Endodermal cell (in vitro differentiated cells): ENCODE measurements around the gene ZNRF2. TPM values are rescaled to one million over a fixed set of nuclear protein-coding genes. Genes with fewer than 3 reads are reported as not detected.

Experiments
- DNase-seq: peaks from one replicate; pipeline ENCODE4 v3.0.0-alpha.2; 2017
- H3K27ac ChIP-seq: 2 replicates; pipeline ENCODE4 v1.5.1; 2013; ENCODE audit warnings: mild to moderate bottlenecking, low read depth, low read length, moderate library complexity
- H3K27me3 ChIP-seq: 2 replicates; pipeline ENCODE4 v1.6.1; 2013; ENCODE audit warnings: mild to moderate bottlenecking, low read length, moderate library complexity; ENCODE audit not compliant: insufficient read depth, control insufficient read depth, poor library complexity, severe bottlenecking
- H3K36me3 ChIP-seq: 2 replicates; pipeline ENCODE4 v1.7.0; 2013; ENCODE audit warnings: mild to moderate bottlenecking, low read length, moderate library complexity; ENCODE audit not compliant: control insufficient read depth, insufficient read depth
- H3K4me1 ChIP-seq: one replicate; pipeline ENCODE4 v1.7.0; 2013; ENCODE audit warnings: low read length; ENCODE audit not compliant: control insufficient read depth, insufficient read depth
- H3K4me3 ChIP-seq: 2 replicates; pipeline ENCODE4 v1.5.1; 2013; ENCODE audit warnings: mild to moderate bottlenecking, low read length, moderate library complexity
- H3K9ac ChIP-seq: 2 replicates; pipeline ENCODE4 v1.6.1; 2013; ENCODE audit warnings: mild to moderate bottlenecking, low read length, moderate library complexity; ENCODE audit not compliant: poor library complexity, severe bottlenecking; ENCODE audit errors: extremely low read depth
- H3K9me3 ChIP-seq: 2 replicates; pipeline ENCODE4 v1.6.1; 2013; ENCODE audit warnings: mild to moderate bottlenecking, low read length, moderate library complexity; ENCODE audit not compliant: control insufficient read depth
- H3K27ac Mint-ChIP-seq: 2 replicates; pipeline ENCODE4 v1.8.0; 2020; ENCODE audit warnings: mixed read lengths
- H3K27me3 Mint-ChIP-seq: 2 replicates; pipeline ENCODE4 v1.8.0; 2021; ENCODE audit warnings: mild to moderate bottlenecking, mixed read lengths; ENCODE audit not compliant: insufficient read depth
- H3K36me3 Mint-ChIP-seq: 2 replicates; pipeline ENCODE4 v1.8.0; 2020; ENCODE audit warnings: low read depth, mixed read lengths
- H3K4me1 Mint-ChIP-seq: 2 replicates; pipeline ENCODE4 v1.8.0; 2020; ENCODE audit warnings: mixed read lengths
- H3K4me3 Mint-ChIP-seq: 2 replicates; pipeline ENCODE4 v1.8.0; 2020; ENCODE audit warnings: mild to moderate bottlenecking, moderate library complexity, mixed read lengths
- H3K9me3 Mint-ChIP-seq: 2 replicates; pipeline ENCODE4 v1.8.0; 2020; ENCODE audit warnings: mild to moderate bottlenecking, mixed read lengths
- WGBS, 2 experiments: methylation state at CpG; one replicate each; pipeline versions ENCODE4 v1.1.5 to v1.1.7; 2013; ENCODE audit warnings: missing lambda C conversion rate in 2 of 2, mixed read lengths in 1 of 2; ENCODE audit not compliant: insufficient coverage in 1 of 2, insufficient read length in 1 of 2; 5-methylcytosine and 5-hydroxymethylcytosine counted together
- total RNA-seq, 2 donors: library from RNA; stranded (reverse); fragmentation: NEBNext Ultra II Directional in 1 of 2; extraction: Animal tissue kit (Norgen Biotek cat#: 25700) in 1 of 2; gene quantifications; 2 replicates in 1 of 2; 3 replicates in 1 of 2; pipeline ENCODE4 v1.2.1, GENCODE V29; 2021
- TF ChIP-seq, protein P1 (sequence below): fragments of 200-600 bp; sonication (generic); conservative IDR thresholded peaks from 2 replicates; pipeline ENCODE4 v1.5.0; 2021; ENCODE audit warnings: antibody characterized with exemption, mild to moderate bottlenecking

ZNRF2 gene
- total RNA-seq, 2 donors from 2014 or later = 15.5 to 20.9 TPM

DNA sequence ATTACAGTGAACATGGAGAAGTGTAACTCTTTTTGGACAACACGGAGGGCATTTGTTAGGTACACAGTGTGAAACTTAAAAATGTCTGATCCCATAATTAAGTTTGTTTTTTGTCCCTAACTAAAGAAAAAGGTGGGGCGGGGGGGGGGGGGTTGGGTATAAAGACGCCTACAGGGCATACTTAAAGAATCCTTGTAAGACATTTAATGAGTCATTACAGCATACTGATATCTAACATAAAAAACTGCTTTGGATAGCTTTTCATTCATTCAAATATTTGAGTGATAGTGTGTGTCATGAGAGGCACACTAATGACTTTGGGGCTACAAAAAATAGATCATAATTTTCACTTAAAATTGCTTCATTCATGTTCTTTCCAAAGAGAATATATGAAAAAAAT lies 31.2 kb downstream of the ZNRF2 start:
- Mint-ChIP-seq H3K4me1 (peaks cover 13% of the 10 kb centered on the region), H3K4me3 (no peak overlapping the region), H3K27ac (no peak overlapping the region), H3K36me3 (no peaks in the 10 kb centered on the region), H3K27me3 (no peaks in the 10 kb centered on the region), H3K9me3 (no peaks in the 10 kb centered on the region)
- Histone ChIP-seq H3K9me3 (no peaks in the 10 kb centered on the region), H3K36me3 (no peaks in the 10 kb centered on the region), H3K27me3 (no peaks in the 10 kb centered on the region), H3K4me1 (no peaks in the 10 kb centered on the region), H3K4me3 (no peak overlapping the region), H3K9ac (no peak overlapping the region), H3K27ac (no peak overlapping the region)
- no peak for DNase-seq
- 94% methylated on average over 1 of the region's 3 CpGs; no CpG with 5 or more reads in 1 of the 2 experiments for WGBS, 2 experiments
- TF ChIP-seq, protein P1, sequence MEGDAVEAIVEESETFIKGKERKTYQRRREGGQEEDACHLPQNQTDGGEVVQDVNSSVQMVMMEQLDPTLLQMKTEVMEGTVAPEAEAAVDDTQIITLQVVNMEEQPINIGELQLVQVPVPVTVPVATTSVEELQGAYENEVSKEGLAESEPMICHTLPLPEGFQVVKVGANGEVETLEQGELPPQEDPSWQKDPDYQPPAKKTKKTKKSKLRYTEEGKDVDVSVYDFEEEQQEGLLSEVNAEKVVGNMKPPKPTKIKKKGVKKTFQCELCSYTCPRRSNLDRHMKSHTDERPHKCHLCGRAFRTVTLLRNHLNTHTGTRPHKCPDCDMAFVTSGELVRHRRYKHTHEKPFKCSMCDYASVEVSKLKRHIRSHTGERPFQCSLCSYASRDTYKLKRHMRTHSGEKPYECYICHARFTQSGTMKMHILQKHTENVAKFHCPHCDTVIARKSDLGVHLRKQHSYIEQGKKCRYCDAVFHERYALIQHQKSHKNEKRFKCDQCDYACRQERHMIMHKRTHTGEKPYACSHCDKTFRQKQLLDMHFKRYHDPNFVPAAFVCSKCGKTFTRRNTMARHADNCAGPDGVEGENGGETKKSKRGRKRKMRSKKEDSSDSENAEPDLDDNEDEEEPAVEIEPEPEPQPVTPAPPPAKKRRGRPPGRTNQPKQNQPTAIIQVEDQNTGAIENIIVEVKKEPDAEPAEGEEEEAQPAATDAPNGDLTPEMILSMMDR = no peak

DNA sequence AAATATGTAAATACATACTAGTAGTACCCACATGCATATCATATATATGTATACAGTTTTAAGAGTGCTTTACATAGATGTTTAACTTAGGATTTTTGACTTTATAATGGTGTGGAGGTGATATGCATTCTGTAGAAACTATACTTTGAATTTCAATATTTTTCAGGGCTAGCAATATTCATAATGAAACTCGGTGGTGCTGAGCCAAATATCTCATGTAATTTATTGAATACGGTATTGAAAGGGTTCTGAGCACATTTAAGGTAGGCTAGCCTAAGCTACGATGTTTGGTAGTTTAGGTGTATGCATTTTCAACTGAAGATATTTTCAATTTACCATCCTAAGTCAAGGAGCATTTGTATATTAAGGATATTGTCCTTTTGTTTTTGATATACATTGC lies 36.0 kb downstream of the ZNRF2 start:
- DNase-seq = no peak
- H3K4me3 Mint-ChIP-seq = no peak overlapping the region
- H3K9me3 ChIP-seq = no peaks in the 10 kb centered on the region
- H3K27me3 ChIP-seq = no peaks in the 10 kb centered on the region
- no peaks in the 10 kb centered on the region for H3K4me1 ChIP-seq
- WGBS, 2 experiments = 97 to 100% methylated on average over 2 to 3 of the region's 3 CpGs
- no peak overlapping the region for H3K27ac Mint-ChIP-seq
- H3K36me3 Mint-ChIP-seq = peaks cover 5% of the 10 kb centered on the region
- peaks cover 24% of the 10 kb centered on the region for H3K4me1 Mint-ChIP-seq
- H3K36me3 ChIP-seq = no peaks in the 10 kb centered on the region
- no peaks in the 10 kb centered on the region for H3K9me3 Mint-ChIP-seq
- H3K4me3 ChIP-seq = no peak overlapping the region
- TF ChIP-seq, protein P1 = no peak
- no peak overlapping the region for H3K9ac ChIP-seq
- H3K27me3 Mint-ChIP-seq = no peaks in the 10 kb centered on the region
- no peak overlapping the region for H3K27ac ChIP-seq

DNA sequence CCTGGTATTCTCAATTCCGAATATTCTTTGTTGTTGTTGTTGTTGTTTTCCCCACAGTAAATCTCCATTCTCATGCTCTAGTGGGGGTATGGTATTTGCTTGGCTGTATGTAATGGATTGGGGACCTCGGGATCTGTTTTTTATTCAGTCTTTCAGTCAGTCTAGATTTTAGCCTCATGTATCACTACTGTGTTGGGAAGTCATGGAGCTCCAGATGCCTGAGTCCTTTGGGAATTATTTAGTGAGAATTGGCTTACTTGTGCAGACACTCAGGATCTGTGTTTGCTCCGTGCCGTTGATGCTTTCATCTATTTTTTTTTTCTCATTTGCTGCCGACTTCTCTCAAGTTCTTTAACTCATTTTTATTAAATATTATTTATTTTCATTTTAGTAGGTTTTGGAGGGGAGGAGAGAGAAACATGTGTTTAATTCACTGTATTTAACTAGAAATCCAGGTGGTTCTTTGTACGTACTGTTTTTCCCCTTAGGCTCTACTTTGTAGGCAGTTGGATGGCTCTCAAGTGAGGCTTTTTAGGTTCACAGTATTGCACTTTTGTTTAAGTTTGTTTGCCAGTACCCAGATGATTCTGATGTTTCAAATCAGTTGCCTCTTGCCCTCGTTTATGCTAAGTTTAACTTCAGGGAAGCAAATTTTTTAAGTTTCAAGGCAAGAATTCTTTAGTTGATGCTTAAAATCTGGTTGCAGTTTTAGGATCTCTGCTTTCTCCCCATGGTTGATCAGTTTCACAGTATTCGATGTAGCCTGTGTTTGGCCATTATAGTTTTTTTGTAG lies 36.9 kb downstream of the ZNRF2 start:
- H3K27ac ChIP-seq = no peak overlapping the region
- Mint-ChIP-seq H3K4me1 (peaks cover 24% of the 10 kb centered on the region), H3K27me3 (no peaks in the 10 kb centered on the region), H3K27ac (peak overlapping the region; percentile 81), H3K36me3 (peaks cover 7% of the 10 kb centered on the region), H3K4me3 (no peak overlapping the region), H3K9me3 (peaks cover 2% of the 10 kb centered on the region)
- TF ChIP-seq, protein P1 = no peak
- H3K36me3 ChIP-seq = no peaks in the 10 kb centered on the region
- WGBS, 2 experiments = 62 to 75% methylated on average over 2 to 7 of the region's 8 CpGs
- no peaks in the 10 kb centered on the region for H3K9me3 ChIP-seq
- DNase-seq = peak; percentile 48
- H3K27me3 ChIP-seq = no peaks in the 10 kb centered on the region
- H3K4me3 ChIP-seq = no peak overlapping the region
- no peaks in the 10 kb centered on the region for H3K4me1 ChIP-seq
- H3K9ac ChIP-seq = no peak overlapping the region
